GM12875 (cell line): ENCODE measurements around the gene THSD8.

Experiments
- H3K4me3 ChIP-seq: one replicate; pipeline ENCODE4 v1.5.1; 2011; ENCODE audit warnings: low read depth, low read length, control low read depth
- TF ChIP-seq, protein P1 (sequence below): IDR thresholded peaks from 2 replicates; pipeline ENCODE4 v1.5.1; 2011; ENCODE audit warnings: low read depth, mild to moderate bottlenecking, control low read depth, inconsistent platforms, low read length, moderate library complexity, borderline replicate concordance; ENCODE audit not compliant: insufficient read depth

The THSD8 gene

DNA sequence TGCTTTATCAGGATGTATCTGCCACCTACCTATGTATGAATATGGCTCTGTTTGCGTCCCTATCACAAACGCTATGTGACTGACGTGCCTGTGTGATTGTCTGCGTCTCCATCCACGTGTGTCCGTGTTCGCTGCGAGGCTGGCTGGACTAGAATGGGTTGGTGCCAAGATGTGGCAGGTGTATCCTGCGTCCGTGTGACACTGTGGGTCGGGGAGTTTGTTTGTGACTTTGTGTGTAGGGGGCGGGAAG, 19.8 kb upstream of the THSD8 start:
- peak overlapping the region; percentile 52 for H3K4me3 ChIP-seq
- TF ChIP-seq, protein P1, sequence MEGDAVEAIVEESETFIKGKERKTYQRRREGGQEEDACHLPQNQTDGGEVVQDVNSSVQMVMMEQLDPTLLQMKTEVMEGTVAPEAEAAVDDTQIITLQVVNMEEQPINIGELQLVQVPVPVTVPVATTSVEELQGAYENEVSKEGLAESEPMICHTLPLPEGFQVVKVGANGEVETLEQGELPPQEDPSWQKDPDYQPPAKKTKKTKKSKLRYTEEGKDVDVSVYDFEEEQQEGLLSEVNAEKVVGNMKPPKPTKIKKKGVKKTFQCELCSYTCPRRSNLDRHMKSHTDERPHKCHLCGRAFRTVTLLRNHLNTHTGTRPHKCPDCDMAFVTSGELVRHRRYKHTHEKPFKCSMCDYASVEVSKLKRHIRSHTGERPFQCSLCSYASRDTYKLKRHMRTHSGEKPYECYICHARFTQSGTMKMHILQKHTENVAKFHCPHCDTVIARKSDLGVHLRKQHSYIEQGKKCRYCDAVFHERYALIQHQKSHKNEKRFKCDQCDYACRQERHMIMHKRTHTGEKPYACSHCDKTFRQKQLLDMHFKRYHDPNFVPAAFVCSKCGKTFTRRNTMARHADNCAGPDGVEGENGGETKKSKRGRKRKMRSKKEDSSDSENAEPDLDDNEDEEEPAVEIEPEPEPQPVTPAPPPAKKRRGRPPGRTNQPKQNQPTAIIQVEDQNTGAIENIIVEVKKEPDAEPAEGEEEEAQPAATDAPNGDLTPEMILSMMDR: no peak

DNA sequence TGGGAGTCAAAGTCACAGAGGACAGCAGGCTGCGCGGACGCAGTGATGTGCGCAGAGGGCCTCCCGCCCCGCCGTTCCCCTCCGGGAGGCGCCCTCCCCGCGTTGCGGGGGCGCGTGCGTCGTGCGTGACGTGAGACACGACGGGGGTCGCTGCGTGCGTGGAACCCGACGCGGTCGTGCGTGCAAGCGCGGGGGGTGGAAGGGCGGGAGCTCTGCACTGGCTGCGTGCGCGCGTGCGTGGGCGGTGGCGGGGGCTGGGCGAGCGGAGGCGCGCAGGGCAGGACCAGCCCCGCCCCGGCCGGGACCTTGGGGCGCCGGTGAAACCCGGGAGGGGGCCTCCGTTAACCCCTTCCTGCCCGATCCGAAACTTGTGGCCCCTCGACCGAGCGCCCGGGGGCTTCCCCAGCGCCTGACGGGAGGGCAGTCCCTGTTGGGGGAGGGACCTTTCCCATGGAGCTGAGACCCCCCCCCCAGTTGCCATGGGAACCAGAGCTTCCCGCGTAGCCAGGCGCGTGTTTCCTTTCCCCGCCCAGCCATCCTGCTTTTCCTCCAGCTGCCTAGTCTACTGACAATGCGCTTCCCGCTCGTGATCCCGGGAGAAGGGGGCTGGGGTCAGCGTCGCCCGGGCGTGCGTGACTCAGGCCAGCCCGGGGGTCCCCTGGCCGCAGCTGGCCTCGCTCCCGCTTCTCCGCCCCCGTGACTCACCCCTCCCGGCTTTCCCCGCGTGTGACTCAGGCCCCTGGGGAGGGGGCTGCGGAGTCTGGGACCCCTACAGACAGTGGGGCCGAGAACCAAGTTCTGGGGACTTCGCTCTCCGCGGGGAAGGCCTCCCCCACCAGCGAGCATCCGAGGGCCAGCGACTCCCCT, 19.2 kb upstream of the THSD8 start:
- TF ChIP-seq, protein P1: no peak
- peak overlapping the region; percentile 52 for H3K4me3 ChIP-seq

DNA sequence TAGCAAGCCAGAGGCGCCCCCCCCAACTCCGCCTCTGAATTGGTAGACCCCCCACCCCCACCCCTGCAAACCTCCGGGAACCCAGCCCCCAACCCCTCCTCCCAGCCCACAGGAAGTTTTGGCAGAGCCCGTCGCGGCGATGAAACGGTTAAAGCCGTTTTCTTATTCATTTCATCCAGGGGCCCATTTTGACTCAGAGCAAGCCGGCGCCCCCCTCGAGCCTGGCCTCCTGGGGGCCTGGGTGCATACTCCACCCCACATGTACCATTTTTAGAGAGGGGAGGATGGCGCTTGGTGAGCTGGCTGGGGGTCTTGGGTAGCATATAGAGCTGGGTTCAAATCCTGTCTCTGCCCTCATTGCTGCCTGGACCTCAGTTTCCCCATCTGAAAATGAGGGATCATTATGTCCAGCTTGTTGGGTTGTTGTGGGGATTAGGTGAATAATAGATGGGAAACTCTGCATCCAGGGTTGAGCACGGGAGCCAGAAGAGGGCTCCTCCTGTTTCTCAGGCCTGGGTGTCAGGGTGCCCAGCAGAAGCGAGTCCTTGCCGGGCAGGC, 18.5 kb upstream of the THSD8 start:
- TF ChIP-seq, protein P1: no peak
- H3K4me3 ChIP-seq: peak overlapping the region; percentile 52

DNA sequence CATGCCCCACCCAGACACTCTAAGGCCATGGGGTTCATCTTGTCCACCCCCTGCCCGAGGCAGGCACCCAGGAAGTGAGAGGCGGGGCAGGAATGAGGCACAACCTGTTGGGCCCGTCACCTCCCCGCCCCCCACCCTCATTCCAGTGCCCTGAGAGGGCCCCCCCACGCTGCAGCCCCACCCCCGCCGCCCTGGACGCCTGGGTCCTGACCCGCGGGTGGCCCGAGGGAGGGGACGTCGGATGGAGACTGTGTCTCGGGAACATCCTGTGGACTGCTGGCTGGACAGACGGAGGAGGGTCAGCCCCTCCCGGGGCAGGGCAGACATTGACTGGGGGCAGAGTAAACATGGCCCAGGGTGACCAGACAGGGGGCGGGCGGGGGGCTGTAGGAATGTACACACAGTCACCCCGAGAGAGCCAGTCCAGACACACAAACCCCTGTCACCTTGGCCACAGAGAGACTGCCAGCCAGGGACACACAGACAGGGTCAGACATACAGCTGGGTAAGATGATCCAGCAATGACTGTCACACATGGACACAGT, 17.9 kb upstream of the THSD8 start:
- peak overlapping the region; percentile 44 for H3K4me3 ChIP-seq
- TF ChIP-seq, protein P1: no peak

DNA sequence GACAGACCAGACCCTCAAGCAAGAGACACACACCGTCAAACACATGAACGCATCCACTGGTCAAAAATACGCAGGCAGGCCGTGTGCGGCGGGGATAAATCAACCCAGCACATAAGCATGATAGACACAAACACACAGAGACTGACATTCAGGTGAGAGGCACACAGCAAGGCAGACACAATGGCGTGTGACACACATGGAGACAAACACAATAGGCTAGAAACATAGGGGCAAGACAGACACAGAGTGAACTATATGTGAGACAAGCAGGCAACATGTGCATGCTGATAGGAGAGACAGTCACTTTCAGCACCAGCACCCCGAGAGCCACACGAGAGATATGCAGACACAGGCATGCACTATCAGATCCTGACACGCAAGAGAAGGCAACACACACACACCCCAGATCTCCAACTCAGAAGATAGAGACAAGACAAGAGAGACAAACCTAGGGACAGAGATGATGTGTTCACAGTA, 17.4 kb upstream of the THSD8 start:
- TF ChIP-seq, protein P1: no peak
- H3K4me3 ChIP-seq: no peak overlapping the region

DNA sequence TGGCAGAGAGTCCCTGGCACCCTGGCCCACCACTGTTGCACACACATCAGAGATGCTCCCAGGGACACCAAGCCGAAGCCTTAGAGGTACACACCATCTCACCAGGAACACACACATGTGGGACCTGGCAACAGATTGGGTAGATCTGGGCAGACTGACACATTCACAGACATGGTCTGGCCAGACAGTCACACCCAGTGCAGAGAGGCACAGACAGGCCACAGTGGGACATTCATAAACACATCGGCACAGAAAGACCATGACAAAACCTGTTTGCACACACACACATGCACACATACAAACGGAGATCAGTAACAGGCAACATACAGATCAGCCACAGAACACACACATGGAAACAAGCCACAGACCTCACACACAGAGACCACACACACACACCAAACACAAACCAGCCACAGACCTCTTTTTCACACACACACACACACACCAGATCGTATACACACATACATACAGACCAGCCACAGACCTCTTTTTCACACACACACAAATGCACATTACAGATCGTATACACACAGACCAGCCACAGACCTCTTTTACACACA, 16.9 kb upstream of the THSD8 start:
- no peak overlapping the region for H3K4me3 ChIP-seq
- TF ChIP-seq, protein P1: no peak
